Globus pallidus (tissue), 1 donor: ENCODE measurements around the gene NAP1L1.

Experiments
- DNase-seq: peaks from one replicate; pipeline ENCODE4 v3.0.0-alpha.2; 2015; ENCODE audit warnings: low spot score

The NAP1L1 gene

DNA sequence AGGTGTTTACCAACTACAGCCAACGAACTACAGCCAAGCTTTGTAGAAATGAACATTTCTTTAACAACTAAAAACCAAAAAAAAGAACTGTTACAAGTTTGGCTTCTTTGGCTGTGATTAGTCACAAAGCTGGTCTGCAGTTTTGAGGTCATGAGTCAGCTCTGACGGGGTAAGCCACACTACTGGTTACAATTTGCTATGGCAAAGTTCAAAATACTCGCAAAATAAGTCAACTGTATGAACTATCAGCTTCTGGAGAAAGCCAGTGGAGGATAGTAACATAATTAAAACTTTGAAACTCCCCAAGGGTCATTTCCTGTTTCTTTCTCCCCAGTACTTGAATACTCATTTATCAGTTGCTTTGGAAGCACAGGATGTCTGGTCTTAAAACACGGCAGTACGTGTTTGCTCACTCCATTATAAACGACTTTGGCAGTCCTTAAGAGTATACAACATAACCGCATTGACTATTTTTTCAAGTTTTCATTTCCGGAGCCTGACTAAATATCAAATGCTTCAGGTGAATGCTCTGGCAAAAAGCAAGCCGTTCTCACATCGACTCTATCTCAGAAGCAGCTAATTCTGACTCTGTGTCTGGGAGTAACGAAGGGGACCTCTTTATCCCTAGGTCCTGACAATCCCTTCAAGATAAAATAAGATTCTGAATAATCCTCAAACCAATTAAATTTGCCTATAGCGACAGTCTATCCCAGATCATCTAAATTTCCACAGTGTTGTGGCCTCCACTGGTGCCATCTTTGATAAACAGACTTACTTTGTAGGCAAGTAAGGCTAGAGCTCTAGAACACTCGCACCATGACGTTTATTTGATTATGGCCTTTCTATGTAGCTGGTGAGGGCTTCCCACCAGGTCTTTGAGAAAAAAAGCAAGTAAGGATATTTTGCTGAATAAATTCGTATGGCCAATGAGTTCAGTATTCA is 63.5 kb downstream of the NAP1L1 start:
- DNase-seq, result no peak

- DNase-seq, result no peak
These were observed 64.2 kb downstream of the NAP1L1 start for GRCh38 chr12:76020281-76020680.

DNA sequence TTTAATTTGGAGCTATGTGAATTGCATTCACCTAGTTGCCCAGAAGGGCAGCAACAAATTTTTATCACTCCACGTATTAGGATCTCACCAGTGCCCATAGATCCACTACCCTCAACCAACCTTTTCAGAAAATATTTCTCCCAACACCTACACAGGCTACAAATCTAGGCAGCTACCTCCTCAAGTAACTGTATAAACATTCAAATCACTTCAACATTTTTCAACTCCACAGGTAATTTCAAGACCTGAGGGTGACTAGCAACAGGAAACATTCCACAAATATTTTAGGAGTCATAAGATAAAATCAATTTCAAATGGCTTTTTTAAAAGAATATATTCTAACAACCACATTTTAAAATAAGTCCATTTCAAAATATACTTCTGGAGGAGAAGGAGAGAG is 65.8 kb downstream of the NAP1L1 start:
- DNase-seq, result no peak

DNA sequence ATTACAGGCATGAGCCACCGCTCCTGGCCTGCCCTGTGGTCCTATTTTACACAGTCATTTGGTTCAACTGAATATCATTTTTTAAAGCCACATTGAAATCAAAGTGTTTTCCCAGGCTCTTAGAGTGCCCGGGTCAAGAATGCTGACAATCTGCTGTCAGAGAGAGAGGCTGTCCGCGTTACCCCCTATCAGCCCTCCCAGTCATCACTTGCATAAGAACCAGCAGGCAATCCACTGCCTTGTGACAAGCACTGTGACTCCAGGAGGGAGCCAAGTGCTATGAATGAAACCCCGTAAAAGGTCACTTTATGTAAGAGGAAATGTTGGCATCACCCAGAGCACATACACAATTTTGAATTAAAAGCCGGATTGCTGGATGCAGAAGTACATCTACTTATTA is 66.4 kb downstream of the NAP1L1 start:
- DNase-seq, result no peak

DNA sequence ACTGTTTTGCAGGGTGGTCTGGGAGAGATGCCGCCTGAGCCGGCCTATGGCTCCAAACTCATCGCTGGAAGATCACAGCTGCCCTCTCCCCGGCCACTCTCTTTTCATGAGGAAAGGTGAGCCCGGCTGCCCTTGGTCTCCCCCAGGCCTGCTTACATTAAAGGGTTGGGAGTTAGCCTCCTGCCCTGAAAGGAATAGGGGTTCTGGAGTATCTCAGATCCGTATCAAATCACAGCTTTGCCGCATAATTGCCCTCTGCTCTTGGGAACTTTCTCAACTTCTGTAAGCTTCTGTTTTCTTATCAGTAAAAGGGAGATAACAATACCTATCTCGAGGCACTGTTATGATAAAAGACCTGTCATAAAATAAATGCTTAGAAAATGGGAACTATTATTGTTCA is 70.5 kb downstream of the NAP1L1 start:
- DNase-seq, result no peak

GRCh38 chr12:76013603-76014002 is 70.9 kb downstream of the NAP1L1 start:
- no peak for DNase-seq

DNA sequence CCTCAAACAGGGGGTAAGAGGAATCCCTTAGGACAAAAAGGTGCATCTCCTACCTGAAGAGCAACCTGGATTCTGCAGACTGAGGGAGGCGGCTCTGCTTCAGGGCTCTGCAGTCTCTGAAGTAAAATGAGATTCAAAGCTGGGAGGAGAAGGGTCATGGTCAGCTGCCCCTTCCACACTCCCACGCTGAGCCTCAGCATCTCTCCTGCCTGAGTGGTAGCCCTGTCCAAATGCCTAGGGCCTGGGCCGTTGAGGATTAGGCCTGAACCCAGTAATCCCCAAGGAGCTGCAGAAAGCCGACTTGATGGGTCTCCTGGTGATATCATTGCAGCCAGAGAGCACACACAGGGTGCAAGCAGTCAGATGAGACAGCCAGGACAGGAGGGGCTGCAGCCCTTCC is 71.8 kb downstream of the NAP1L1 start:
- DNase-seq, result no peak

GRCh38 chr12:76010732-76011458 is 73.6 kb downstream of the NAP1L1 start:
- no peak for DNase-seq

- DNase-seq, result no peak
These were observed 76.1 kb downstream of the NAP1L1 start for GRCh38 chr12:76008428-76008827.

DNA sequence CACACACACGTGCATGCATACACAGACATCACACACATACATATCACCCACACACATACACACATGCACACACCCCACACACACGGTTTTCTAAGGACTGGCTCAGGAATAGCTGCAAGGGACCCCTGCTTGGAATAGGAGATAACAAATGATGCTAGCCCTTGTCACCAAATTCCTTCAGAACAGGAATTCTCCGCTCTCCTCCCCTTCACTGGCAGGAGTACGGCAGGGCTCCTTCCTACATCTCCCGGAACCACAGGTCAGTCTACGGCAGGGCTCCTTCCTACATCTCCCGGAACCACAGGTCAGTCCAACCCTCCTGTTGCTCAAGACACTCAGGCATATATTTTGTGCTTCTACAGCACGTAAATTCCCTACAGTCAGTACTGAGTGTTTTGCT is 76.8 kb downstream of the NAP1L1 start:
- DNase-seq, result no peak

DNA sequence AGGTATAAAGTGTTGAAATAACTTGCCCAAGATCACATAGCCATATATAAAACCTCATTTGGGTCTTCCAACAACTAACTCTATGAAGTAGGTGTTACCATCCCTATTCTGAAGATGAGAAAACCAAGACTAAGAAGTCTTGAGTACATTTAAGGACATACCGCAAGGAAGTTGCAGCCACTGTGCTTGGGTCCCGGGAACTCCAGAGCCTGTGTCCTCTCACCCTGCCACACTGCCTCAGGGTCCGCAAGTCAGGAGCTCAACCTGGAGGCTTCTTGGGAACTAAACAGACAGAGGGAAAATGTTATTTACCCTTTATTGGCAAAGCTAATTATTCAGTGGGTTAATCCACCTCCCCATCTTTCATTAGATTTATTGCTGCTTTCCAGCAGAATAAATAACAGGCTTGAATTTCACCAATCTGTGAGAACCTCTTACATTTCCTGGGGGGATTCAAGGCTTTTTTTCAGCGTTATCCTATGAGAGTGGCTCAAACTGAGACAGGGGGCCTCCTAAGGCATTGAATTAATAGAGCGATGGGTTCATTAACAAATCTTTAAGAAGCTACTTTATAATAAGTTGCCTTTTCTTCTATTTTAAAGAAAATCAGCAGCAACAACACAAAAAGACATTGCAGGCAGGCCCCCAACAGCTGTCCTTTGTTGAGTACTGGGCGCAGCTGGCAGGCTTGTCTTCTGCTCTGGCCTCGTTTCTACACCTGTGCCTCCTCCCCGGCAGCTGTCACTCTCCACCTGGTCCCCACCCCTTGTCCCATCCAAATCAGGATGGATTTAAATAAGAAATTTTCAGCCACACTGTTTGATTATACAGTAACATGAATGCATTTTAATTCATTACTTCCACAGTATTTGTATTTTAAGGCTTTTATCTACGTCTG is 78.2 kb downstream of the NAP1L1 start:
- no peak for DNase-seq

DNA sequence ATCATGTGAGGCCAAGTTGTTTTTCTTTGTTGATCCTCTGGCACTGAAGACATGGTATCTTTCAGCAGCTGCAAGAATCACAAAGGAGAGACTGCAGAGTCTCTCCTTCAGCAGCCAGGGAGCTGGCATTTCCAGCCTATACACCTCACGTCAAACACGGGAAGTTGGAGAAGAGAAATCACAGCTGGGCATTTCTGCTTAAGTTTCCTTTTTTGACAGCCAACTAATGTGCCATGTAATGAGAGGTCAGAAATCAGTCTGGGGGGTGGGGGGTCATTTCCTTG is 81.2 kb downstream of the NAP1L1 start:
- DNase-seq, result no peak

DNA sequence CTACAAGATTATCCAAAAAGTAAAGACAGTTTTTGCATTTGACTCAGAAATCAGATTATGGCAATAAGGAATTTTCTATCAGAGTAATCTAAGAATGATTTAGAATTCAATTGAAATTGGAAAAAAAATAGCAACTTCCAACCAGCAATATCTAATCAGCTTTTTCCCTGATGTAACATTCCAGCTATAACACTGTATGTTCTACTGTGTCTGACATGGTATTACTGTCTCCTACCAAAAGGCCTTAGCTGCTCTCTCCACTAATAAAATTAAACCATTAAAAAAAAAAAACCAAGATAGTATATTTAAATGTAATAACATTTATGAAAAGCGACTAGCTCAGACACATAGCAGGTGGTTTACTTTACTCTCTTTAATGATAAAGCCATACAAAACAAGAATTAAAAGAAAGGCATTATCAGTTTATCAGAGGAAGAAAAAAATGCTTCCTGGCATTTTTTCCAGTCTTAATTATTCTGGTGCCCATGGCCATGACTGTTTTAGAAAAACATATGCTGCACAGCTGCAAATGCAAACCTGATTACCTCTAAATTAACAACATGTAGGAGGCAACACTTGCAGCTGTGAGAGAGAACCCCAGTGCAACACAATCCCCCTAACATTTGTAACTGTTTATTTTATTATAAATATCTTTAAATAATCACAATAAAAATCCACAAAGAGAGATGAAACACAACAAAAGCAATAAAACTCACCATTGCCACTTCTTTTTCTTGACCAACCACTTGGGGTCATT is 81.7 kb downstream of the NAP1L1 start:
- DNase-seq, result no peak

- no peak for DNase-seq
These were observed 86.0 kb downstream of the NAP1L1 start for GRCh38 chr12:75998292-75999063.

GRCh38 chr12:75997658-75998057 is 86.8 kb downstream of the NAP1L1 start:
- no peak for DNase-seq

DNA sequence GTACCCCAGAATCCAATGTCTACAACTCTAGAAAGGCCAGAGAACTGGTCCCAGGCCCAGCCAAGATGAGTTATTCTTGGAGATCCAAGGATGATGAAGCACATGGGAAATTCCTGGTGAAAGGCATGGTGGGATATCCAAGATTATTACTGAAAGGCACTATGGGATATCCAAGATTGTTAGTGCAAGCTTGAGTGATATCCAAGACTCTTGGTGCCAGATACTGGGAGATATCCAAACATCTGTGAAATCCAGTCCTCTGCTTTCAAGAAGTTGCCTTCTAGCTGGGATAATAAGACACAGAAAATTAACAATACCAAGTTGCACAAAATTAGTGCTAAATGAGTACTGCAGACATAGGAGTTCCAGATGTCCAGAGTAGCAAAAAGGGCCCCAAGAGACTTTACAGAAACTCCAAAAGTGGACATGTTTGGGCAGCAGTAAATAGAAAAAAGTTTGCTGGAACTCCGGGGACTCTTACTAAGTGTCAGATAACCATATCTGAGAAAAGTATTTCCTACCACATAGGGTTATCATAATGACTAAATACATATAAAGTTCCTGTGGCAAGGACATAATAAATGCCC is 87.5 kb downstream of the NAP1L1 start:
- no peak for DNase-seq

GRCh38 chr12:75995691-75996090 is 88.8 kb downstream of the NAP1L1 start:
- no peak for DNase-seq

DNA sequence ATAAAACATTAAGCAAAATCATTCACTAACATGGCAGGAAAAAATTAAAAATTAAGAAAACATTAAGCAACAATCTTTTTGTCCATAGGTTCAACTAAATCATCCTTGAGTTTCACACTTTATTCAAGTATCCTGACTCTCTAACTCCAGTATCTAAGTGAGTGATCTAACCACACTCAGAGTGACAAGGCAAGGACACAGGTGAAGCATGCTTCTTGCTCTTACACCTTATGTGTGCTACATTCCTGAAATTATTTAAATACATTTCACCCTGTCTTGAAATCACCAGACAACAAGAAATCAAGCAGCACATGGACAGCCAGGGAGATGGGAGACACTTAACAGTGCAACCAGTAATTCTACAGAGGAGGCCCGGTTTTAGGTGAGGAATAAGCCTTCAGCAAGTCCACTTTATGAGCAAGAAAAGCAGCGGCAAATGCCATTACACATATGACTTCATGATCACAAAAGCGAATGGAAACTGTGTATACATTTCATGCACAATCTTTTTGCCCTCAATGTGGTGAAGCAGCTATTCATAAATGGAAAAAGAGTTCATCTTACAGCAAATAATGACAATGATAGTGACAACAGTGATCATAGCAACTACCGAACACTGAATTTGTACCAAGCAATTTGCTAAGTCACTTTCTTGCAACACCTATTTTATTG is 90.3 kb downstream of the NAP1L1 start:
- no peak for DNase-seq

DNA sequence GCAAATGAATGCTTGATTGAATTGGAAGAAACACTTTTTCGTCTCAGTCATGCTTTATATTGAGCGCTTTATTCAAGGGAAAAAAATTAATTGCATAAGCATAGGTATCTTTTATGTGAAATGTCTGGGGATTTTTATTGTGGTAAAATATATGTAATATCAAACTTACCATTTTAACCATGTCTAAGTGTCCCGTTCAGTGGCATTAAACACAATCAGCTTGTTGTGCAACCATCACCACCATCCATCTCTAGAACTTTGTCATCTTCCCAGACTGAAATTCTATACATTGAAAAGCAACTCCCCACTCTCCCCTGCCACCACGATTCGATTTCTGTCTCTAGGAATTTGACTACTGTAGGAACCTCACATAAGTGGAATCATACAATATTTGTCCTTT is 92.7 kb downstream of the NAP1L1 start:
- DNase-seq, result no peak
